Stimulated activated CD8-positive, alpha-beta memory T cell treated with anti-CD3 and anti-CD28 coated beads, Interleukin-15, amount 100 ng/mL, for 24 hours (primary cell): Measurements from ENCODE around the gene NFATC2IP.
A peak's percentile ranks its signal among the peaks of the same experiment; 100 is the strongest.
"Not testable (repeated sequence)": the region's sequence is repeated elsewhere in the genome, so short reads cannot be mapped to it uniquely, and the experiment has no call there.

Experiments used
- DNase-seq: peaks from one replicate; pipeline ENCODE4 v3.0.0-alpha.2; 2020; ENCODE audit warnings: low read depth

Gene NFATC2IP

DNA sequence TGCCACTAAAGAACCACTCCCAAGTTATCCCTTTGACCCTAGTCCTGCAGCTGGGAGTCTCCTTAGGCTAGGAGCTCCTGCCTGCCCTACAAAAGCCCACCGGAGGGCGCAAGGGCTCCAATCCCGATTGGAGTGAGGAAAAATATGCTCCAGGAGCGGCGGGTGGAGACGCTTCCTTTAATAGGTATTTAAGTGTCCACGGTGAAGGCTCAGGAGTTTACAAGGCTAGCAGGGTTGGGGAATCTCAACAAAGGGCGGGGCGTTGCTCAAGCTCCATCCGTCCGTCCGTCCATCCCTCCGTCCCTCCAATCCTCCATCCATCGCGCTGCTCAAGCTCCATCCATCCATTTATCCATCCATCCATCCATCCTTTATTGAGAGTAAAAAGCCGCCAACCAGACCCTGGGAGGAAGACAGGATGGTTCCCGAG, 23.3 kb downstream of the NFATC2IP start:
- no peak for DNase-seq

DNA sequence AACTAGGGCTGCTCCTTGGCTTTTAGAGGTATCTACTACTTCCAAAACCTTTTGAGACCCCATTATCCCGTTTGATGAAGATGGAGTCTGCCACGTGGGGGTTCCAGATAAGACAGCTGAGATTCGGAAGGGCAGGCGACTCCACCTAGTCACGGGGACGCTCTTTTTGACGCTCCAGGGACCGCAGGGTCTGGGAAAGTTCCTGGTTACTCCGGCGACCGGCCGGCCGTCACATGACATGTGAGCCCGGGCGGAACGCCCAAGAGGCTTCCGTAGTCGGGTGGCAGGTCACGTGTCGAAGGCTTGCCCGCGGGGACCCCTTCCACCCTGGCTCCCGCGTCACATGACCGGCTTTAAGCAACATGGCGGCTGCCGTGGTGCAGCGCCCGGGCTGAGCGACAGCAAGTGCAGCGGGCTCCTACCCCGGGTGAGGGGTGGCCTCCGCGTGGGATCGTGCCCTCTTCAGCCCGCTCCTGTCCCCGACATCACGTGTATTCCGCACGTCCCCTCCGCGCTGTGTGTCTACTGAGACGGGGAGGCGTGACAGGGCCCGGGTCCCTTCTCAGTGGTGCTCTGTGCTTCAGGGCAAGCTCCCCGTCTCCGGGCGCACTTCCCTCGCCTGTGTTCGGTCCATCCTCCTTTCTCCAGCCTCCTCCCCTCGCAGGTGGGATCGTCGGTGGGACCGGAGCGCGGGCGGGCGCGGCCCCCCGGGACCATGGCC, 23.9 kb downstream of the NFATC2IP start, which contains the start of gene SPNS1:
Gene SPNS1, plus strand, starts transcription at position 342 of the 721 bp plus-strand sequence. Its CDS starts 374 bp downstream, at position 716.
- peak; percentile 82 for DNase-seq

DNA sequence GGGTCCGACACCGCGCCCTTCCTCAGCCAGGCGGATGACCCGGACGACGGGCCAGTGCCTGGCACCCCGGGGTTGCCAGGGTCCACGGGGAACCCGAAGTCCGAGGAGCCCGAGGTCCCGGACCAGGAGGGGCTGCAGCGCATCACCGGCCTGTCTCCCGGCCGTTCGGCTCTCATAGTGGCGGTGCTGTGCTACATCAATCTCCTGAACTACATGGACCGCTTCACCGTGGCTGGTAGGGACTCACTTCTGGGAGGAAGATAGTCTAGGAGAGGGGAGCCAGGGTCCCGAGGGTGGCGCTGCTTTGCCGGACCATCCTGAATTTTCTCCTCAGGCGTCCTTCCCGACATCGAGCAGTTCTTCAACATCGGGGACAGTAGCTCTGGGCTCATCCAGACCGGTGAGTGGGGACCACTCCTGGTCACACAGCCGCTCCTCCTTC, 24.4 kb downstream of the NFATC2IP start:
- DNase-seq: no peak

DNA sequence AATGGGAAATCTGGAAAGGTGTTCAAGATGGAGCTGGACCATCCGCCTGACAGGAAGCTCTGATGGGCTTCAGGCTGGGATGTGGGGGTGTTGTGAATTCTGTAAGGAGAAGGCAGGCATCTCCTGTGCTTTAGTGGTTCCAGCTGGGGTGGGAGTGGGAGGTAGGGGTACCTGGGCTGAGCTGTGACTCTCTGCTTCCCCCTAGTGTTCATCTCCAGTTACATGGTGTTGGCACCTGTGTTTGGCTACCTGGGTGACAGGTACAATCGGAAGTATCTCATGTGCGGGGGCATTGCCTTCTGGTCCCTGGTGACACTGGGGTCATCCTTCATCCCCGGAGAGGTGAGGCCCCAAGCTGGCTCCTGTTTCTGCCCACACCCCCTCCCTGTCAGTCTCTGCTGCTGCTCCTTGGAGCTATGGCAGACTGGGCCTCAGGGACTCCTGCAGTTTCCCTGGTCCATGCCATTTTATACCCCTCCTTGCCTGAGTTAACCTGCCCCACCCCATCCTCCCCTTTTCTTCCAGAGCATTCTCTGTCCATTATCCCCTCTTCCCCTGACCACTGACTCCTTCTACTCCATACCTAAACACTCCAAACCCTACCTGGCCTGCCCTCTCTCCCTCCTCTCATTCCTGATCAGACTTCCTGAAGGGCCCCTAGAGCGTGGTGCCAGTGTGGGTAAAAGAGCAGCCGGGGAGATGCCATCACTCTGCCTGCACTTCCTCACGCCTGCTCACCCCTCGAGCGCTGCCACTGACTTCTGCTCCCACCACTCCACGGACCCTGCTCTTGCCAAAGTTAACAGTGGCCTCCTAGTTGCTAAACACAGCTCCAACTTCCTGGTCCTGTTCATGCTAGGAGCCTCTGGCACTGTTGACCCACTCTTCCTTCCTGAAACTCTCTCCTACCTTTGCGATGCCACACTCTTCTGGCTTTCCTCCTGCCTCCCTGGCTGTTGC, 27.2 kb downstream of the NFATC2IP start:
- DNase-seq: no peak

DNA sequence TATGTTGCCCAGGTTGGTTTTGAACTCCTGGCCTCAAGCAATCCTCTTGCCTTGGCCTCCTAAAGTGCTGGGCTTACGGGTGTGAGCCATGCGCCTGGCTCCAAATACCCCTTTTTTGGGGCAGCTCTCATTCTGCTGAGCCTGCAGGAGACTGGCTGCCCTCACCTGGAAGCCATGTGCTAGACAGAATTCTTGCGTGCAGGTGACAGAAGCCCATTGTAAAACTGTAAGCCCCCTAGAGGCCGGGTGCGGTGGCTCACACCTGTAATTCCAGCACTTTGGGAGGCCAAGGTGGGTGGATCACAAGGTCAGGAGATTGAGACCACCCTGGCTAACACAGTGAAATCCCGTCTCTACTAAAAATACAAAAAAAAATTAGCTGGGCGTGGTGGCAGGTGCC, 29.6 kb downstream of the NFATC2IP start:
- DNase-seq: not testable (repeated sequence)

DNA sequence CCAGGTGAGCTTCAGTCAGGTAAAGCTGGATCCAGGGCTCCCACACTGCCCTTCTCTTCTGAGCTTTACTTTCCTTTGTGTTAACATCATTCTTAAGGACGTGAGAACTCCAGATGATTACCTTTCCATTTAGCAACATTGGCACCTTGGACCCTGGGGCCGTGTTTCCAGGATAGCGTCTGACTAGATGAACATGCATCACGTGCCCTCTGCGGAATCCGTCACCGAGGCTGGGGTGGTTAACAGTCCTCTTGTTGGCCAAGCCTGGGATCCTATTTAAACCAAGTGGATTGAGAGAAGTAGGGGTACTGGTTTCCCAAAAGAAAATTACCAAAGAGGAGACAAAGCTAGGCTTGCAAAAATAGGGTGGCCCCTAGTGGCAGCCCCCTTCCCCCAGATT, 30.2 kb downstream of the NFATC2IP start:
- DNase-seq: no peak

DNA sequence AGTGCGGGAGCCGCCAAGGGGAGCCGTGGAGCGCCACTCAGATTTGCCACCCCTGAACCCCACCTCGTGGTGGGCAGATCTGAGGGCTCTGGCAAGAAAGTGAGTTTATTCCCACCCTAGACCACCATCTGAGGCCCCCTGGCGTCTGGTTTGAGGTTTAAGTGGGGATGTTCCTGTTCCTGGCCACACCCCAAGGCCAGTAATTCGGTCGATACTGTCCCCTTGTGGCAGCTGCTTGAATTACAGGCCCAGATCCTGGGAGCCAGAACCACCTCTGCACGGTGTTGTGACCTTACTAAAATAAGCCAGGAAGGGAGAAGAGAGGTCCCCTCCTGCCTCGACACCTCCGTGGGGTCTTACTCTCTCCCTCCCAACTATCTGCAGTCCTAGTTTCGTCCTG, 30.8 kb downstream of the NFATC2IP start:
- no peak for DNase-seq

DNA sequence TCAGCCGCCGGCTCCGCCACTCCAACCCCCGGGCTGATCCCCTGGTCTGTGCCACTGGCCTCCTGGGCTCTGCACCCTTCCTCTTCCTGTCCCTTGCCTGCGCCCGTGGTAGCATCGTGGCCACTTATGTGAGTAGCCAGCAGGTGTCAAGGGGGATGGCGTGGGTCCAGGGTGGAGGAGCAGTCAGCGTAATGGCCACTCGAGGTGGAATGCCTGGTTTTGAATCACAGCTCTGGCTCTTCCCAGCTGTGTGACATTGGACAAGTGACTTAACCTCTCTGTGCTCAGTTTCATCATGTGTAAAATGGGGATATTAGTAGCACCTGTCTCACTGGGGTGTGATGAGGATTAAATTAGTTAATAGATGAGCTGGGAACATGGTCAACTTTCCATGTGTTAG, 31.7 kb downstream of the NFATC2IP start:
- no peak for DNase-seq

DNA sequence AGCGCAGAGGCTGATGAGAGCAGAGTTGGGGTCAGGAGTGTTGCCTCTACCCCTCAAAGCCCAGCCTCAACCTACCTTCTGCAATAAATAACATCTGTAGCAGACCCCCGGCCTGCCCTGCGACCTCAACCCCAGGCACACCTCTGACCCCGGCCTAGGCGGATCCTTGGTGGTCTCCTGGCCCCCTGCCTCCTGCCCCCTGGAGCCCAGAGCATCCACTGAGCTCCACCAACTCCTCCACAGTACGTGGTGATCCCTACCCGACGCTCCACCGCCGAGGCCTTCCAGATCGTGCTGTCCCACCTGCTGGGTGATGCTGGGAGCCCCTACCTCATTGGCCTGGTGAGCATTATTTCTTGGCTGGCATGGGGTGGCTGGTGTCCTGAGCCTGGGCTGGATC, 32.2 kb downstream of the NFATC2IP start:
- no peak for DNase-seq

DNA sequence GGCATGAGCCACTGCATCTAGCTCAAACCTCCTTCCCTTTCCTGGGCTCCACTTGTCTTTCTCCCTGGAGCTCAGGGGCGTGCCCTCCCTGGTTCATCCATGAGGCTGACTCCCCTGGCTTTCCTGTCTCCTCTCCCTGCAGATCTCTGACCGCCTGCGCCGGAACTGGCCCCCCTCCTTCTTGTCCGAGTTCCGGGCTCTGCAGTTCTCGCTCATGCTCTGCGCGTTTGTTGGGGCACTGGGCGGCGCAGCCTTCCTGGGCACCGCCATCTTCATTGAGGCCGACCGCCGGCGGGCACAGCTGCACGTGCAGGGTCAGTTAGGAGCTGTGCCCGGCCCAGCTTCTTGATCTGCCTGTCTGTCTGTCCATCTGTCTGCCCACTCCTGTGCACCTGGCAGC, 32.9 kb downstream of the NFATC2IP start:
- no peak for DNase-seq

DNA sequence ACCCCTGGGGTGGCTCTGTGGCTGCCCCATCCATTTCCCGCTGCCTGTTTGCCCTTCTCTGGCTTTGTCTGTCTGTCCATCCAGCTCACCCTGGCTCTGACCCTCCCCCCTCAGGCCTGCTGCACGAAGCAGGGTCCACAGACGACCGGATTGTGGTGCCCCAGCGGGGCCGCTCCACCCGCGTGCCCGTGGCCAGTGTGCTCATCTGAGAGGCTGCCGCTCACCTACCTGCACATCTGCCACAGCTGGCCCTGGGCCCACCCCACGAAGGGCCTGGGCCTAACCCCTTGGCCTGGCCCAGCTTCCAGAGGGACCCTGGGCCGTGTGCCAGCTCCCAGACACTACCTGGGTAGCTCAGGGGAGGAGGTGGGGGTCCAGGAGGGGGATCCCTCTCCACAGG, 33.4 kb downstream of the NFATC2IP start:
- no peak for DNase-seq

DNA sequence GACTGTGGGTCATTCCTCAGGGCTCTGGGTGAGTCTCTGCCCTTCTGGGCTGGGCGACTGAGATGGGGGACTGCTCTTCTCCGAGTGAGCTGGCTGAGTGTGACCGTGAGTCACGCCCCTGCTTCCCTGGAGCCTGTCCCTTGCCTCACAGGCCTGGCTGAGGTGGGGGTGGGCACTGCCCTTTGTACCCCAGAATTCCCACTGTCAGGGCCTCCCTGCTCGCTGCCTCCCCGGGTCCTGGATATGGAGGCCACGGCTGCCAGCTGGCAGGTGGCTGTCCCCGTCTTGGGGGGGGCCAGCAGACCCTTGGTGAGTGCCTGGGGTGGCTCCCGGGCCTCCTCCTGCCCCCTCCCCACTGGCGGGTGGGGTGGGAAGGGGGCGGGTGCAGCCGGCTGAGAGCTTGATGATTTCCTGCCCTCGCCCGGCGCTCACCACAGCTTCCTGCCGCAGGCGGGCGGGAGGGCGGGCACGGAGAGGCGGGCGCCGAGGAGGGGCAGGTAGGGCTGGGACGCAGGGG, 33.9 kb downstream of the NFATC2IP start, which contains the start of gene LAT:
Gene LAT, plus strand, starts transcription at position 434 of the 517 bp plus-strand sequence. CDS start 366 bp downstream, outside the sequence.
- no peak for DNase-seq

DNA sequence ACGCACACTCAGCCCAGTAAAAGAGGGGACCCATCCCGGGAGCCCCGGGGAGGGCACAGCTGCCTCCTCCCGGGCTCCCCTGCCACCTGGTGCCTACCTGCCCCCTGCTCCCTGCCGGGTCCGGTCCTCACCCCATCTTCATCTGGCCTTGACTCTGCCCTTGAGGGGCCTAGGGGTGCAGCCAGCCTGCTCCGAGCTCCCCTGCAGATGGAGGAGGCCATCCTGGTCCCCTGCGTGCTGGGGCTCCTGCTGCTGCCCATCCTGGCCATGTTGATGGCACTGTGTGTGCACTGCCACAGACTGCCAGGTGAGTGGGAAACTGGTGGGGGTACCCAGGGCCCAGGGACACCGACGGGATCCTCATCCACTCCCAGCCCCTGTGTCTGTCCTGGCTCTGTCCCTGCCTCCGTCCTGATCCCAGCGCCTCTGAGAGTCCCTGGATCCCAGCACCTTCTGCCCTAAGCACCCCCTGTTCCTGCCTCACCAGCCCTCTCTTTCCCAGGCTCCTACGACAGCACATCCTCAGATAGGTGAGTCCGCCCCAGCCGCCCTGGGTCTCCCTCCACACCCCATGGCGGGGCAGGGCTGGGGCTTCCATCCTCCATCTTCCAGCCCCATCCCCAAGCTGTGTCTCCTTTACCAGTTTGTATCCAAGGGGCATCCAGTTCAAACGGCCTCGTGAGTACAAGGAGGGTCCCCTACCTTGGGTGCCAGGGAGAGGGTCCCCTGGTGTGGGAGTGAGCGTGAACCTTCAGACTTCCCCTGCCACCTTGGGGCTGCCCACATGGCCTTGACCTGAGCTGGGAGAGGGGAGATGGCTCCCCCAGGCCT, 34.7 kb downstream of the NFATC2IP start:
- DNase-seq: no peak

DNA sequence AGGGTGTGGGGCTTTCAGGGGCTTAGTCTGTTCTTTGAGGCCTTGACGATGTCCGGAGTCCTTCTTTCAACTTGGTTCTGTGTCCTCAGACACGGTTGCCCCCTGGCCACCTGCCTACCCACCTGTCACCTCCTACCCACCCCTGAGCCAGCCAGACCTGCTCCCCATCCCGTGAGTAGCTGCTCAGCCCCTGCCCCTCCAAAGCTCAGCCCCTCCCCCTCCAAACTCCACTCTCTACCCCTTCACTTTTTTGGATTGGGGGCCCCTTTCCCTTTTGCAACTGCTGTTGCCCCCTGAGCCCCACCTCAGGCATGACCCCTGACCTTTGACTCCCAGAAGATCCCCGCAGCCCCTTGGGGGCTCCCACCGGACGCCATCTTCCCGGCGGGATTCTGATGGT, 35.3 kb downstream of the NFATC2IP start:
- no peak for DNase-seq

DNA sequence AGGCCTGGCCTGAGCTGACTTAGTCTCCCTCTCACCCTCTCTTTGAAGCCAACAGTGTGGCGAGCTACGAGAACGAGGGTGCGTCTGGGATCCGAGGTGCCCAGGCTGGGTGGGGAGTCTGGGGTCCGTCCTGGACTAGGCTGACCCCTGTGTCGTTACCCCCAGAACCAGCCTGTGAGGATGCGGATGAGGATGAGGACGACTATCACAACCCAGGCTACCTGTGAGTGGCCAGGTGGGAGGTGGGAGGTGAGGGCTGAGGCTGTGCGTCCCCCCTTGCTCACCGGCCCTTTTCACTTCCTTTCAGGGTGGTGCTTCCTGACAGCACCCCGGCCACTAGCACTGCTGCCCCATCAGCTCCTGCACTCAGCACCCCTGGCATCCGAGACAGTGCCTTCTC, 35.8 kb downstream of the NFATC2IP start:
- no peak for DNase-seq

DNA sequence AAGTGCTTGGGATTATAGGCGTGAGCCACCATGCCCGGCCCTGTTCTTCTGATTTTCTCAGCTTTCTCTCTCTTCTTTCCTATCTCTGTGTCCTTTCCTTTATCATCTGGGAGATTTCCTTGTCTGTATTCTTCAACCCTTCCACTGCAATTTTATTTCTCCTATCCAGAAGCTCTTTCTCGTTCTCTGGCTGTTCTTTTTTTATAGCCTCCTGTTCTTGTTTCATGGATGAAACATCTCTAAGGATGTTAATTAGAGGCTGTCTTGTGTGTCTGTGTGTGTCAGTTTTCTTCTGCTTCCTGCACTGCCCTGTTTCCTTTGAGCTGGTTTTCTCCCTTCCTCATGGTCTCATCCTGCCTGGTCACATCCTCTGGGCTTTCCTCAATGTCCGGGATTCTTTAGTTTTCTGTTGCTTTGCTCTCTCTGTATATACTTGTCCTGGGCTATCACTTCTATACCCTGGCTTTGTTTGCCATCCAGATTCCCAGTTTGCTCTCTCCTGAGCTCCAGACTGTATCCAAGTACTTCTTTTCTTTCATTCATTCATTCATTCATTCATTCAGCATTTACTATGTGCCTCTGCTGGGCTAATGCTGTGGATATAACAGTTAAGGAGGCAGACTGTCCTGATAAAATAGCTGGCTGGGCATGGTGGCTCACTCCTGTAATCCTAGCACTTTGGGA, 36.6 kb downstream of the NFATC2IP start:
- no peak for DNase-seq

DNA sequence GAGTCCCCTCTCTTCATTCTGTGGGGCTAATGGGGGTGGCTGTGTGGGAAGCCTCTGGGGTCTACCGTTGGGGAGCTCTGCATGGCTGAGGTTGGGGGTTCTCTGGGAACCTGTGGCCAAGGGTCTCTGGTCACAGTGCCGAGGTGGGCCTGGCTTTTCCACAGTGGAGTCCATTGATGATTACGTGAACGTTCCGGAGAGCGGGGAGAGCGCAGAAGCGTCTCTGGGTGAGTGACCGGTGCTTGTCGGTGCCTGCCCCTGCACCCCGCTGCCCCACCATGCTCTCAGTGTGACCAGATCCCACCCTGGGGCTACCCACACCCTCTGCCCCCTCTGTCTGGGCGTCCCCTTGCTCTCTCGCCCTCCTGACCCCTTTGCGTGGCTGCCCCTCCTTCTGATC, 38.6 kb downstream of the NFATC2IP start:
- DNase-seq: no peak

DNA sequence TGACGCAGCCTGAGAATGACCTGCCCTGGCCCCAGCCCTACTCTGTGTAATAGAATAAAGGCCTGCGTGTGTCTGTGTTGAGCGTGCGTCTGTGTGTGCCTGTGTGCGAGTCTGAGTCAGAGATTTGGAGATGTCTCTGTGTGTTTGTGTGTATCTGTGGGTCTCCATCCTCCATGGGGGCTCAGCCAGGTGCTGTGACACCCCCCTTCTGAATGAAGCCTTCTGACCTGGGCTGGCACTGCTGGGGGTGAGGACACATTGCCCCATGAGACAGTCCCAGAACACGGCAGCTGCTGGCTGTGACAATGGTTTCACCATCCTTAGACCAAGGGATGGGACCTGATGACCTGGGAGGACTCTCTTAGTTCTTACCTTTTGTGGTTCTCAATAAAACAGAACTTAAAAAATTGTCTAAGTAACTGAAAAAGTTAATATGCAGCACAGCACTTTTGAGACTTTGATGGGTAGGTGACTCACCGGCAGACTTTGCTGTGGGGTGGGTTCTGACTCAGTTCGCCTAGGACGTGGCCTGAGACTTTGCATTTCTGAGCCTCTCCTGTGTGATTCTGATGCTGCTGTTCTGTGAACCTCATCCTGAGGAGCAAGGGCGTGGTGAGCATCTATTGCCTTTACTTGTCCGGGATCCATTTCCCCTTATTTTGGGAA, 39.8 kb downstream of the NFATC2IP start:
- DNase-seq: no peak

DNA sequence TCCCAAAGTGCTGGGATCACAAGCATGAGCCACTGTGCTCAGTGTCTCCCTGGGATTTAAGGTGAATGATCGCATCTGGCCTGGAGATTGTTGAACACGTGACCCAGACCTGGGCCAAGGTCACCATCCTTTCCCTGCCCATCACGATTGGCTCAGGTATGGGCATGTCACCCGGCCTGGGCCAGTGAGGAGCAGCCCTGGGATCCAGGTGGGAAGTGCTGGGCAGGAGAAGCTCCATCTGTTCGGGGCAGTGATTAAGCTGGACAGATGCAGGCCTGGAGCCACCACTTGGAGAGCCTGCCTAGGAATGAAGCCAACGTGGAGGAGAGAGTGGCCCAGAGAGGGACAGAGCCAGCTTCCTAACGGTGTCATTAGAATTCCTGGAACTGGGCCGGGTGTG, 41.0 kb downstream of the NFATC2IP start:
- no peak for DNase-seq

DNA sequence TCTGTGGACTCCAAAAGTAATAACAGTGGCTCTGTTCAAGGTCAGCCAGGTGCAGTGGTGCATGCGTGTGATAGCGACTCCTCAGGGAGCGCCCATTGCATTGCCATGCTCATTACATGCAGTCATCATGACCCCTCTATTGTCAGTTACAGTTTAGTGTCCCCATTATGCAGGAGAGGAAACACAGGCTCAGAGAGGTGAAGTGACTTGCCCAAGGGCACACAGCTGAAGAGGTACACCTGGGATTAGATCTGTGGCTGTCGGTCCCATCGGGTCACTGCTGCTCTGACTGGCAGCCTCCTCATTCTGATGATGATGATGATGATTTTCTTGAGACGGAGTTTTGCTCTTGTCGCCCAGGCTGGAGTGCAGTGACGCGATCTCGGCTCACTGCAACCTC, 41.8 kb downstream of the NFATC2IP start:
- DNase-seq: no peak

DNA sequence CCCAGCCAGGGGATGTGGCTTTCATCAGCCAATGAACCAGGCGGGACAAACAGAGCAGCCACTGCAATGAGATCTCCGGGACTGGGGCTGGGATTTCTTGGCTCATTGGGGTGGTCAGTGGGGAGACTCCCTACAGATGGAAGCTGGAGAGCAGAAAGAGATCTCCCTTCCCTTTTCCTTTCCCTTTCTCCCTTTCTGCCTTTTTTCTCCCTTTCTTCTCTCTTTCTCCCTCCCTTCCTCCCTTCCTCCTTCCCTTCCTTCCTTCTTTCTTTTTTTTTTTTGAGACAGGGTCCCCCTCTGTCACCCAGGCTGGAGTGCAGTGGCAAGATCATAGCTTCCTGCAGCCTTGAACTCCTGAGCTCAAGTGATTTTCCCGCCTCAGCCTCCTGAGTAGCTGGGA, 48.1 kb downstream of the NFATC2IP start:
- DNase-seq: no peak
